GM10266 (cell line): ENCODE measurements around the gene PPP2R2B.

Experiments used
- DNase-seq: peaks from one replicate; pipeline ENCODE4 v3.0.0; 2012; ENCODE audit errors: extremely low spot score
- TF ChIP-seq, protein P1 (sequence below): IDR thresholded peaks from 2 replicates; pipeline ENCODE4 v1.5.1; 2012; ENCODE audit warnings: mild to moderate bottlenecking, low read depth; ENCODE audit not compliant: control insufficient read depth, insufficient read depth; ENCODE audit errors: missing control alignments

PPP2R2B gene

DNA sequence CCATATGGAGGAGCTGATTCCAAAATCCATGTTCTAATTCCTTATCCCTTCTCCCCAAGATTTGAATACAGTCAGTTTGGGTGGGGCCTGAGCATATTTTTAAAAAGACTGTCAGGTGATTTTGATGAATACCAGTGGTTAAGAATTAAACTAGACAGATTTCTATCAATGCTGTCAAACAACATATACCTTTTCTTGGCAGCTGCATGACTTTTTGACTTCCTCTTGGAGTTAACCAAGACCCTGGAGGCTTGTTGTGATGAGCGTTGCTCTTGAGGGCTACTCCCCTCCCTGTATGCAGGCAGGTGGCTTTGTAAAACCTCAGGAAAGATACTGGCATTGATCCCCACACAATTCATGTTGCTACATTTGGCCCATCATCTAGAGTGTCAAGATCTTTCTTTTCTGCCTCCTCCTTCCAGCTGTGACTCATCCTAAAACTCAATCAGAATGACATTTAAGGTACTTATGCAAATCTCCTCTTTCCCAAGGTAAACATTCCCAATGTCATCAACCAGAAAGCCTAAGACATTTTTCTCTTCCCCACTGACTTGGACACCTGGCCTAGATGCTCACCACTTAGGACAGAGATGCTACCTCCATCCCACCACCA, 61.7 kb downstream of the PPP2R2B start:
- TF ChIP-seq, protein P1, sequence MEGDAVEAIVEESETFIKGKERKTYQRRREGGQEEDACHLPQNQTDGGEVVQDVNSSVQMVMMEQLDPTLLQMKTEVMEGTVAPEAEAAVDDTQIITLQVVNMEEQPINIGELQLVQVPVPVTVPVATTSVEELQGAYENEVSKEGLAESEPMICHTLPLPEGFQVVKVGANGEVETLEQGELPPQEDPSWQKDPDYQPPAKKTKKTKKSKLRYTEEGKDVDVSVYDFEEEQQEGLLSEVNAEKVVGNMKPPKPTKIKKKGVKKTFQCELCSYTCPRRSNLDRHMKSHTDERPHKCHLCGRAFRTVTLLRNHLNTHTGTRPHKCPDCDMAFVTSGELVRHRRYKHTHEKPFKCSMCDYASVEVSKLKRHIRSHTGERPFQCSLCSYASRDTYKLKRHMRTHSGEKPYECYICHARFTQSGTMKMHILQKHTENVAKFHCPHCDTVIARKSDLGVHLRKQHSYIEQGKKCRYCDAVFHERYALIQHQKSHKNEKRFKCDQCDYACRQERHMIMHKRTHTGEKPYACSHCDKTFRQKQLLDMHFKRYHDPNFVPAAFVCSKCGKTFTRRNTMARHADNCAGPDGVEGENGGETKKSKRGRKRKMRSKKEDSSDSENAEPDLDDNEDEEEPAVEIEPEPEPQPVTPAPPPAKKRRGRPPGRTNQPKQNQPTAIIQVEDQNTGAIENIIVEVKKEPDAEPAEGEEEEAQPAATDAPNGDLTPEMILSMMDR, result no peak
- DNase-seq, result no peak

DNA sequence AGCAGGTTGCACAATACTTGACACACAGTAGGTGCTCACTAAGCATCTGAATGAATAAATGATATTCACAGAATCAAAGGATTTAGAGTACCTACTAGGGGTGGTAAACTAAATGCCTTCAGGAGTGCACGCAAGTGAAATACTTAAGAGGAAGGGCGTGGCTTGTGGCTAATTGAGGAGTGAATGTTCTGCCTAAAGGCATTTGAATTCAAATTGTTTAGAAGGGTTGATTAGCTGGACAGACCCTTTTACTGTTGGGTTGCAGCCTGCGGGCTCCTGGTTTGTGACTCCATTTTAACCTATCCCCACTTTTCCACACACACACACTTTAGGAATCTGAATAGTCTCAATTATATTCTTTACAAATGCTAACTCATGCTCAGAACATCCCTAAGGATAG, 63.1 kb downstream of the PPP2R2B start:
- no peak for DNase-seq
- TF ChIP-seq, protein P1, result no peak

DNA sequence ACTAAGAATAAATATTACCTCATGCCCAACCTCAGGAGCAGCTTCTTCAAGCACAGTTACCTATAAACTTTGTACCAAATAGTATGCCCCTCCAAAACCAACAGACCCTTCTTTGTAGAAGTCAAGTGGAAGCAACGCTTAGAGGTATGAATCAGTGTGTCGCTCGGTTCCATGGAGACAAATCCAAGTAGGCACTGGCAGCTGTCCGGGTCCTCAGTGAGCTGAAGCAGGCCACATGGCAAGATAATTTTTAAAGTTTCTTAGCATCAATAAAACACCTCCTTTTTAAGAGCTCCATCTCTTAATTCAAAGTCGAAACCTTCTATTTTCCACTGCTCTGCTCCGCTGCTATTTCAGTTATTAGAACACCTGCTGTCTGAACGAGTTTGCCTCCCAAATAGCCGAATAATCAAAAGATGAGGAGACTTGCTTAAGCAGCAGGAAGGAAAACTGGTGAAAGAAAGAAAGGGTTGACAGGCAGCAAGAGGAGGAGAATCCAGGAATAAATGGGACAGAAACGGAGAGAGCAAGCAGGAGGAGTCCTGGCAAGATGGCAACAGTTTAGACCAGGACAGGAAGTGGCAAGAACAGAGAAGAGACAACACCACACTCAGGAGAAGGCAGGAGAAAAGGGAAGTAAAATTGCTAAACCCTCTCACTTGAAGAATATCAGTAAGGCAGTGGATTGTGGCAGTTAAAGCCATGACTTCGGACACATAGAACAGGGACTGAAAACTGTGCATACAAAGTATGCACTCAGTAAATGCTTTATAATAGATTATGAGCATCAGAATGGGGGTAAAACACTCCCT, 65.0 kb downstream of the PPP2R2B start:
- TF ChIP-seq, protein P1, result no peak
- no peak for DNase-seq

DNA sequence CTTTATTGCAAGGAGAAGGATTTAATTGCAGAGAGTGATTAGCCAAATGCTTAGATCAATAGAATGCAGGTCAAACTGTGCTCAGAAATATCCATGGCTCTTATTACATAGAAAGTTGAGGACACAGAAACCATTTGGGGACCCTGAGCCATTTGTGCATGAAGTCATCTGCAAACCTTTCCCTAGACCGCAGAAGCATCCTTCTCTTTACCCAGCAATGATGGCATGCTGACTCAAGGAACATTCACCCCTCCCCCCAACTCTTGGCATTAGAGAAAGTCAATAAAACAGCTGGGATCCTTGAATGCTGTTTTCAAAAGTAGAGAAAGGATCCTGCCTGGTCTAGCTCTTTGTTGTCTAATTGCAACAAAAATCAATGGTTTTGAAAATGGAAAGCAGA, 73.5 kb downstream of the PPP2R2B start:
- no peak for DNase-seq
- TF ChIP-seq, protein P1, result no peak

DNA sequence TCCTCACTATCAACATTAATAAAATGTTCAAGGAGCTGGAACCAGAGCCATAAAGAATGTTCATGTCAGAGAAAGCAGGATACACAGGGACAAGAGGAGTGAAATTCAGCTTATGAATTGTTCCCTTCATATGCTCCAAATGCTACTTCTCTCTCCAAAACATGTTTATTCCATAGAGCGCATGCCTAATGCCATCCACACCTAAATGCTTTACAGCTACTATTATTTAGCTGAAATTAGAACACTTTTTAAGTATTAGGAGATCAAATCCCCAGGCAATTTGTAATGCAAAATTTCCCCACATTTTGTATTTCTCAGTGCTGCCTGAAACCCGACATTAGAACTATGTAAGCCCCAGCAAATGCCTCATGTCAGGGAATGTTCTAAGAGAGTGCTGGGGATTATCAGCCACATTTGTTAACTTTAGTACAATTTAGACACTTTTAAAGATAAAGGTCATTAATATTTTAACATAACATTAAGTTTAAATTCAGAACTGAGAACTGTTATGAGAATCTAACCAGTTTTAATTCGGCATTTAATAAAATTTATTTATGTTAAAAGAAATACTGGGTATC, 75.5 kb downstream of the PPP2R2B start:
- no peak for DNase-seq
- TF ChIP-seq, protein P1, result no peak

DNA sequence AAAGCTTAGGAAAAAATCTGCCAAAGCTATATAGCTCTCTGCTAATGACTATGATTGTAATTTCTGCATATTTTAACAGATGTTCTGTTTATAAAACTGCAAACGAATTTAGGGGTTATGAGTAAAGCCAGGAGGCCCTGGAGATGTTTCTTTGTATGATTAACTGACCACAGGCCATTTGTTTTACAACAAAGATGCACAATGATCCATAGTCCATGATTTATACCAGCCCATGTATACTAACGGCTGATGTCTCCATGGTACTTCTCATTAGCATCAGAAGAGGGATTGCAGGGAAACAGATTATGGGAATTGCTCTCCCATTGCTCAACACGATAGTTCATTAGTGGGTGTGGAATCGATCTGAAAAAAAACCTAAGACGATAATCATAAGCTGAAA, 78.9 kb downstream of the PPP2R2B start:
- TF ChIP-seq, protein P1, result no peak
- no peak for DNase-seq

DNA sequence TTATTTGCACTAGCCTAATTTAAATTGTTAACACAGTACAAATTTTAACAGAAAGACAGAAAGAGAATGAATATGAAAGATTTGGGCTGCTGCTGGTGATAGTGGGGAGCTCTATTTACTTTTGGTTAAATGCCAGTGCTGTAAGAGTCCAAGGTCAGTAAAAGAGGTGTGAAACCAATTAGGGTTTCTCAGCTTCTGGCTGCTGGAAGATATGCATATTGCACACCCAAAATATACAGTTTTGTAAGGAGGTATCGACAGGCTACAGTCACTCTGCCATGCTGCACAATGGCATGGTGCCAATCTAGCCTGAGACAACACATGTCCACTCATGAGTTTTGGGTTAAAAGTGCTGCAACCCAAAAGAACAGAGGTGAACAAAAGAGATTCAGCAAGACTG, 79.3 kb downstream of the PPP2R2B start:
- TF ChIP-seq, protein P1, result no peak
- DNase-seq, result no peak
